Upper lobe of left lung (tissue), 6 donors: ENCODE measurements around the gene KNDC1. TPM values are rescaled to one million over a fixed set of nuclear protein-coding genes. Genes with fewer than 3 reads are reported as not detected.

Experiments
- ATAC-seq, 2 donors: fragments of 200-7000 bp; cut with Tn5 transposase; one replicate each; pipeline ENCODE4 v1.9.1; 2022; ENCODE audit warnings: mild to moderate bottlenecking in 2 of 2, moderate library complexity in 2 of 2; ENCODE audit not compliant: low FRiP score in 2 of 2
- DNase-seq, 2 donors: peaks; one replicate each; pipeline ENCODE4 v3.0.0-alpha.2; 2019 to 2020
- H3K27ac ChIP-seq, 4 donors: fragments of 200-600 bp; sonication (generic); one replicate each; pipeline ENCODE4 v1.5.1; 2016 to 2019
- H3K27me3 ChIP-seq, 4 donors: fragments of 200-600 bp; sonication (generic); one replicate each; pipeline ENCODE4 v1.5.1; 2017 to 2019
- H3K36me3 ChIP-seq, 4 donors: fragments of 200-600 bp; sonication (generic); one replicate each; pipeline ENCODE4 v1.5.1; 2016 to 2019
- H3K4me1 ChIP-seq, 4 donors: fragments of 200-600 bp; sonication (generic); one replicate each; pipeline ENCODE4 v1.5.1; 2018 to 2019
- H3K4me3 ChIP-seq, 4 donors: fragments of 200-600 bp; sonication (generic); one replicate each; pipeline ENCODE4 v1.5.1; 2017 to 2019; ENCODE audit warnings: mild to moderate bottlenecking in 2 of 4, moderate library complexity in 1 of 4
- H3K9me3 ChIP-seq, 4 donors: fragments of 200-600 bp; sonication (generic); one replicate each; pipeline ENCODE4 v1.5.1; 2018 to 2019
- EP300 ChIP-seq, 4 donors: sonication (generic); formaldehyde crosslinking; IDR thresholded peaks; one replicate each; pipeline ENCODE4 v1.5.1; 2017; ENCODE audit warnings: antibody characterized with exemption in 4 of 4, control low read depth in 2 of 4
- POLR2A ChIP-seq, 4 donors: fragments of 450-650 bp; IDR thresholded peaks; one replicate each; pipeline ENCODE4 v1.5.1; 2016 to 2017; ENCODE audit warnings: antibody characterized with exemption in 4 of 4, mild to moderate bottlenecking in 2 of 4
- POLR2AphosphoS5 ChIP-seq, 2 donors: sonication (generic); formaldehyde crosslinking; IDR thresholded peaks; one replicate each; pipeline ENCODE4 v1.5.1; 2017; ENCODE audit warnings: antibody characterized with exemption in 2 of 2
- WGBS, 2 donors: methylation state at CpG; one replicate each; pipeline ENCODE4 v1.1.5; 2017 to 2018; 5-methylcytosine and 5-hydroxymethylcytosine counted together
- total RNA-seq, 6 donors: library from RNA; depleted of rRNA in 4 of 6; stranded (reverse); fragments of >200 nt in 4 of 6; gene quantifications; one replicate each; pipeline versions ENCODE4 v1.1.0 to v1.2.1, GENCODE V29; 2016 to 2021
- TF ChIP-seq, protein P1 (sequence below), 6 experiments: fragments of 450-650 bp in 4 of 6; fragments of 200-600 bp in 2 of 6; sonication (generic) in 2 of 6; IDR thresholded peaks; one replicate each; pipeline ENCODE4 v1.5.1; 2016 to 2019; ENCODE audit warnings: antibody characterized with exemption in 6 of 6
- donor health status: DM: no; HTN: no; CAD: no; lungs with moderate emphysema.
- donor health status: DM: no; HTN: yes; CAD: no; lungs with severe emphysema.

The KNDC1 gene
- total RNA-seq, 6 donors from 2014 or later, result 7.1 to 30.3 (median 15.5) TPM

DNA sequence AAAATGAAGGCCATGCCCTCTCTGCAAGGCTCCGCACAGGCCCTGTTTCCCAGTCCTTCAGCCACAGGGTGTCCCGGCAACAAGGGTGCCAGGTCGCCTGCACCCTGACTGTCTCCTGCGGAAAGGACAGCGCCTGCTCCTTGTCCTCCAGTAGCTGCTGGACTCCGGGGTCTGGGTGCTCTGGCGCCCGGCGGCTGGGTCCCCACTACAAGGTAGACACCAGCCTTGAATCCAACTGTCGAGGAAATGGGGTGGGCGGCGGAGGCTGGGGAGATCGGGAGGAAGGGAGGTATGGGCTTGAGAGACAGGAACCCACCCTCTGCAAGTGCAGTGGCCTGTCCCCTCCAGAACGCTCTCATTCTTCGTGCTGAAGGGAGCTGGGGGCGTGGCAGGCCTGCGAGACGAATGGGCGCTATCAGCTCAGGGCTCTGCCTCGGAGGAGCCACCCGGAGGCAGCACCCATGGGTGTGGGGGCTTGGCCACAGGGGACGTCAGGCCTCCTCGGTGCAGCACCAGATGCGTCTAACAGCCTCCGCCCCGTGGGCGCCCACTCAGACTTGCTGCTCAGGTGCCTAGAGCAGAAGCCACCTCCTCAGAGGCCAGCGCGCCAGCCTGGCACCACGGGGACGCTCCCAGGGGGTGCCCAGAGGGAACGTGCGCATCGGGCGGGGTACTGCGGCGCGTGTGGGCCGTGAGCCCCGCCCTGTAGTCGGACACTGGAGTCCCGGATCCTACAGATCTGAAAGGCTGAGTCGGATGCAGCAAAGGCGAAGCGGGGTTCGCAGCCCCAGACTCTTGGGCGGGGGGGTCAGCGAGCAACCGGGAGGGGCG lies 101.1 kb downstream of the KNDC1 start:
- Histone ChIP-seq H3K36me3 (peaks cover 0 to 4% (median 0%) of the 10 kb centered on the region in 4 donors), H3K4me1 (peaks cover 48 to 65% (median 53%) of the 10 kb centered on the region in 4 donors), H3K27me3 (no peaks in the 10 kb centered on the region), H3K9me3 (no peaks in the 10 kb centered on the region), H3K4me3 (peak overlapping the region; percentile 74 to 98 (median 78)), H3K27ac (peak overlapping the region; percentile 95 to 96 (median 96))
- ATAC-seq (peak; percentile 52 to 62), DNase-seq (peak; percentile 69 to 92)
- TF ChIP-seq POLR2AphosphoS5 (IDR thresholded peaks at IDR 0.05), result peak in 1 of 2 donors; percentile 3
- TF ChIP-seq, protein P1, sequence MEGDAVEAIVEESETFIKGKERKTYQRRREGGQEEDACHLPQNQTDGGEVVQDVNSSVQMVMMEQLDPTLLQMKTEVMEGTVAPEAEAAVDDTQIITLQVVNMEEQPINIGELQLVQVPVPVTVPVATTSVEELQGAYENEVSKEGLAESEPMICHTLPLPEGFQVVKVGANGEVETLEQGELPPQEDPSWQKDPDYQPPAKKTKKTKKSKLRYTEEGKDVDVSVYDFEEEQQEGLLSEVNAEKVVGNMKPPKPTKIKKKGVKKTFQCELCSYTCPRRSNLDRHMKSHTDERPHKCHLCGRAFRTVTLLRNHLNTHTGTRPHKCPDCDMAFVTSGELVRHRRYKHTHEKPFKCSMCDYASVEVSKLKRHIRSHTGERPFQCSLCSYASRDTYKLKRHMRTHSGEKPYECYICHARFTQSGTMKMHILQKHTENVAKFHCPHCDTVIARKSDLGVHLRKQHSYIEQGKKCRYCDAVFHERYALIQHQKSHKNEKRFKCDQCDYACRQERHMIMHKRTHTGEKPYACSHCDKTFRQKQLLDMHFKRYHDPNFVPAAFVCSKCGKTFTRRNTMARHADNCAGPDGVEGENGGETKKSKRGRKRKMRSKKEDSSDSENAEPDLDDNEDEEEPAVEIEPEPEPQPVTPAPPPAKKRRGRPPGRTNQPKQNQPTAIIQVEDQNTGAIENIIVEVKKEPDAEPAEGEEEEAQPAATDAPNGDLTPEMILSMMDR (IDR thresholded peaks at IDR 0.05), result peak in 2 of 6 experiments; percentile 4 to 5
- TF ChIP-seq POLR2A (IDR thresholded peaks at IDR 0.05), result peak in 1 of 4 donors; percentile 50
- no peak for TF ChIP-seq EP300 (IDR thresholded peaks at IDR 0.05)
- 21% methylated on average over 43 of the region's 50 CpGs; no CpG with 5 or more reads in 1 of the 2 donors for WGBS, 2 donors

DNA sequence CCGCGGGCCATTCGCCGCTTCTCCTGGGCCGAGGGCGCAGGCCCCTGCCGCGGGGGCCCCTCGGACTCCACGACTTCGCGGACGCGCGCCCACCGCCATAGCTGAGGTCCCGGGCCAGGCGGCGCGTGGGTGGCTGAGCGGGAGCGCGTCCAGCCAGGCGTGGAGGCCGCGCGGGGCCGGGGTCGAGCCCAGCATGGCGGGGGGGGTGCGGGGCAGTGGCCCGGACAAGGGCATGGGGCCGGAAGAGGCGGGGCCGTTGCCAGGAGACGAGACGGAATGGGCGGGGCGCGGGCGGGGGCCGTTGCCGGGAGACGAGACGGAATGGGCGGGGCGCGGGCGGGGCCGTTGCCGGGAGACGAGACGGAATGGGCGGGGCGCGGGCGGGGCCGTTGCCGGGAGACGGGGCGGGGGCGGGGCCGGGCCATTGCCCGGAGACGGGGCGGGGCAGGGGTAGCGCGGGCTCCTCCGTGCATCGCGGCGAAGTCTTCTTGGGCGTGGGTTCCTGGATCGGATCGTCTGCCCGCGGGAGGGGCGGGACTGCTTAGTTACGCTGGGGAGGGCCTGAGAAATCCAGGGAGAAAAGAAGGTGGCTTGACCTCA lies 101.8 kb downstream of the KNDC1 start:
- TF ChIP-seq, protein P1 (IDR thresholded peaks at IDR 0.05), result peak in 1 of 6 experiments; percentile 2
- TF ChIP-seq POLR2AphosphoS5 (IDR thresholded peaks at IDR 0.05) (peak; percentile 27 to 61), POLR2A (IDR thresholded peaks at IDR 0.05) (peak in 1 of 4 donors; percentile 83), EP300 (IDR thresholded peaks at IDR 0.05) (no peak)
- peak overlapping the region; percentile 74 to 98 (median 78) for H3K4me3 ChIP-seq
- H3K27me3 ChIP-seq, result no peaks in the 10 kb centered on the region
- peak overlapping the region; percentile 95 to 96 (median 96) for H3K27ac ChIP-seq
- H3K36me3 ChIP-seq, result peaks cover 0 to 5% (median 0%) of the 10 kb centered on the region in 4 donors
- H3K4me1 ChIP-seq, result peaks cover 48 to 65% (median 53%) of the 10 kb centered on the region in 4 donors
- no peaks in the 10 kb centered on the region for H3K9me3 ChIP-seq
- ATAC-seq (peak; percentile 62 to 84), DNase-seq (peak; percentile 91 to 99)
- 3 to 10% methylated on average over 2 to 50 of the region's 79 CpGs for WGBS, 2 donors

DNA sequence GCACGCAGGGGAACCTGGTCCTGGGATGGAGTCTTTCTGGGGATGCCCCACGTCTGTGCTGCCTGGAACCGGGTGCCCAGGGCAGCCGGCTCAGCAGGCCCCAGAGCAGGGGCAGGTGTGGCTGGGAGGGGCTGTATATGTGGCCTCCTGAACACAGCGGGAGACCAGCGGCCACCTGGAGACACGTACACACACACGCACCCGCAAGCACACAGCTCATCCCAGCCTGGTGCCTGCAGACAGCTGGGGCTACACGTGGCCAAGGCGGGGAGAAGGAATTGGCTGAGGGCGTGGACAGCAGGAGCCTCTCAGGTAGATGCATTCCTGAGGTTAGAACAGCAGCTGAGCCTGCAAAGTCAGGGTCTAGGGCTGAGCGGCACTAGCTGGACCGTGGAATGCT lies 102.7 kb downstream of the KNDC1 start:
- Histone ChIP-seq H3K36me3 (peaks cover 0 to 5% (median 1%) of the 10 kb centered on the region in 4 donors), H3K4me3 (peak overlapping the region in 1 of 4 donors; percentile 98), H3K9me3 (no peaks in the 10 kb centered on the region), H3K4me1 (peaks cover 42 to 58% (median 46%) of the 10 kb centered on the region in 4 donors), H3K27ac (peak overlapping the region in 1 of 4 donors; percentile 19), H3K27me3 (no peaks in the 10 kb centered on the region)
- DNase-seq, result peak in 1 of 2 donors; percentile 58
- 83 to 88% methylated on average over 2 to 14 of the region's 14 CpGs for WGBS, 2 donors
- TF ChIP-seq, protein P1 (IDR thresholded peaks at IDR 0.05), result no peak
- TF ChIP-seq EP300 (IDR thresholded peaks at IDR 0.05) (no peak), POLR2AphosphoS5 (IDR thresholded peaks at IDR 0.05) (no peak), POLR2A (IDR thresholded peaks at IDR 0.05) (no peak)
- no peak for ATAC-seq

DNA sequence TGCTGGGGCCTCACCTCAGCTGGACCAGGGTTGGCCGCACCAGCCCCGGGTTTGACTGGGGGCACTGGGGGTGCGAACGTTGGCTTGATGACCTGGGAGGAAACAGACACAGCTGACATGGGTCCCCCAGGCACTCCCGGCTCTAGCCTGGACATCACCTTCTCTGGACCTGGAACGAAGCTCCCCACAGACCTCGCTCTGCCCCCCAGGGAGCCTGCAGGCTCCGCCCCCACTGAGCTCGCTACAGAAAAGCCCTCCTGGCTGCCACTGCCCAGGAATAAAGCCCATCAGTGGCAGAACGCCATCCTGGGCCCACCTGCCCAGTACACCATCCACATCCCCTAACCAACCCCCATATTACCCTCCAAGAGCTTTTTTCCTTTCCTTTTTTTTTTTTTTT lies 103.7 kb downstream of the KNDC1 start:
- ATAC-seq, result no peak
- no peak overlapping the region for H3K4me3 ChIP-seq

More for the DNA sequence above, 103.7 kb downstream of the KNDC1 start:
- 89 to 95% methylated on average over 8 to 10 of the region's 10 CpGs for WGBS, 2 donors
- peaks cover 32 to 48% (median 36%) of the 10 kb centered on the region in 4 donors for H3K4me1 ChIP-seq
- DNase-seq, result peak in 1 of 2 donors; percentile 53
- H3K27ac ChIP-seq, result no peak overlapping the region
- H3K36me3 ChIP-seq, result peaks cover 0 to 10% (median 5%) of the 10 kb centered on the region in 4 donors
- no peaks in the 10 kb centered on the region for H3K27me3 ChIP-seq
- H3K9me3 ChIP-seq, result no peaks in the 10 kb centered on the region
- TF ChIP-seq POLR2AphosphoS5 (IDR thresholded peaks at IDR 0.05) (no peak), EP300 (IDR thresholded peaks at IDR 0.05) (no peak), POLR2A (IDR thresholded peaks at IDR 0.05) (no peak)
- TF ChIP-seq, protein P1 (IDR thresholded peaks at IDR 0.05), result no peak
